Bladder microvascular endothelial cell (primary cell): ENCODE data around the gene TESMIN. TPM values are rescaled to one million over a fixed set of nuclear protein-coding genes. Genes with fewer than 3 reads are reported as not detected.

Source experiments
- total RNA-seq: library from RNA; depleted of rRNA; stranded (reverse); fragments of >200 nt; gene quantifications from 2 replicates; pipeline ENCODE4 v1.2.3, GENCODE V29; 2014

TESMIN gene, protein sequence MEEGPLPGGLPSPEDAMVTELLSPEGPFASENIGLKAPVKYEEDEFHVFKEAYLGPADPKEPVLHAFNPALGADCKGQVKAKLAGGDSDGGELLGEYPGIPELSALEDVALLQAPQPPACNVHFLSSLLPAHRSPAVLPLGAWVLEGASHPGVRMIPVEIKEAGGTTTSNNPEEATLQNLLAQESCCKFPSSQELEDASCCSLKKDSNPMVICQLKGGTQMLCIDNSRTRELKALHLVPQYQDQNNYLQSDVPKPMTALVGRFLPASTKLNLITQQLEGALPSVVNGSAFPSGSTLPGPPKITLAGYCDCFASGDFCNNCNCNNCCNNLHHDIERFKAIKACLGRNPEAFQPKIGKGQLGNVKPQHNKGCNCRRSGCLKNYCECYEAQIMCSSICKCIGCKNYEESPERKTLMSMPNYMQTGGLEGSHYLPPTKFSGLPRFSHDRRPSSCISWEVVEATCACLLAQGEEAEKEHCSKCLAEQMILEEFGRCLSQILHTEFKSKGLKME
- total RNA-seq: 1.5 and 2.3 TPM in 2 replicates

DNA sequence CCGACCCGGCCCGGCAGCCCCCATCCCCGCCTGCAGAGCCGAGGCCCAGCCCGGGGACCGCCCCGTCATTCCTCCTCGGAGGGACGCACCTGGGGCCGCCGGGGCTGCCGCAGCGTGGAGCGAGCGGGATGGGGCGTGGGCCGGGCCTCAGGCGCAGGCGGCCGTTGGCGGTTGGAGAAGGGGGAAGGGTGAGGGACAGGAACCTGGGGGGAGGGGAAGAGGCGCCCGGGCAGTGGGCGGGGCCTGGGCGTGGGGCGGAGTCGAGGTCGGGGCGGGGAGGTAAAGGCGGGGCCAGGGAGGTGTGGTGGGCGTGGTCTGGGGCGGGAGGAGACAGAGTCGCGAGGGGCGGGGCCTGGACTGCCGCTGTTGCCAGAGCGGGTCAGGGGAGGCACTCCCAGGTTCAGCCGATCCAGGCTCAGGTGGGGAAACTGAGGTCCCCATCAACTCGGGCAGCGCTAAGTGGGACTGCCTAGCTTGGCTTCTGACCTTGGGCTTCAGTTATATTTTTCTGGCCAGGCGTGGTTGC lies at the start of gene TESMIN:
Gene TESMIN, minus strand, starts transcription at position 190 of the 526 bp plus-strand sequence. CDS start 860 bp downstream, outside the sequence.

DNA sequence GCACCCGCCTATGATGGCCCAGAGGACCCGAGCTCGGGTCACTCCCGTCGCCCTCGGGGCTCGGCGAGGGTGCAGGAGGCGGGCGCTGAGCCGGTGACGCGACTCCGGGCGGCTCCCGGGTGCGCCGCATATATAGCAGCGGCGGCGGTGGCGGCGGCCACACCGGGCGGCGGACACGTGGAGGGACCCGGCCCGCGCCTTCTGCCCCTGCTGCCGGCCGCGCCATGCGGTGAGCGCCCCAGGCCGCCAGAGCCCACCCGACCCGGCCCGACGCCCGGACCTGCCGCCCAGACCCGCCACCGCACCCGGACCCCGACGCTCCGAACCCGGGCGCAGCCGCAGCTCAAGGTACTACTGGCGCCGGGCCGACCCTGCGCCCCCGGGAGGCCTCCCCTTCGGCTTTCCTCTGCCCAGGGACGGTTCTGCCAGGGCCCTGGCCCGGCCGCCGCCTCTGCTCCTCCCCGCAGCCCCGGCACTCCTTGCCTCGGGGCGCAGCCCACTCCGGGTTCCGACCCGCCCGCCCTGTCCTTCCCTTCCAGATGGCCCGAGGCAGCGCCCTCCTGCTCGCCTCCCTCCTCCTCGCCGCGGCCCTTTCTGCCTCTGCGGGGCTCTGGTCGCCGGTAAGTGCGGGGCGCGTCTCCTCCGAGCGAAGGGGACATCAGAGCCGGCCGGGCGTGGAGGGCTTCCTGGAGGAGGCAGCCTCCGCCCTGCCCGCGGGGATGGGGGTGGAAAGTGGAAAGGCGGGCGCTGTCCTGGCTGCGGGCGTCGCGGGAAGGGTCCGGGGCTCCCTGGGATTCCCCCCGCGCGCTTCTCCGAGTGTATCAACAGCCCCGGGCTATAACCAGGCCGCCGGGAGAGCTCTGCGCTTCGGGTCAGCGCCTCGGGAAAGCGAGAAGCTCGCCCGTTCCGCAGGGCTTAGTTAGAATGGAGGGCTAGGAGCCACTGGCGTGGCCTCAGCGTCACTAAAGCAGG lies 66.6 kb downstream of the TESMIN start, which contains the start of gene GAL:
Gene GAL, plus strand, starts transcription at position 160 of the 972 bp plus-strand sequence. Its CDS starts 380 bp downstream, at position 540.

Other genes with a start within 250 kb of the TESMIN start
- gene GAL, start 67.0 kb downstream of the TESMIN start, total RNA-seq: 0.19 TPM in 1 of 2 replicates, not detected in the other
- 94.2 and 214 TPM in 2 replicates for gene CPT1A, start 90.4 kb upstream of the TESMIN start, total RNA-seq
- gene MRPL21, start 152.3 kb upstream of the TESMIN start, total RNA-seq: 58.9 and 69.9 TPM in 2 replicates
- gene IGHMBP2, start 152.4 kb upstream of the TESMIN start, total RNA-seq: 7.3 and 13.5 TPM in 2 replicates
- gene MRGPRD, start 229.5 kb upstream of the TESMIN start, total RNA-seq: not detected in 2 replicates